HG02642 (cell line): ENCODE data around the gene CAD.
A peak's percentile ranks its signal among the peaks of the same experiment; 100 is the strongest.
"Not testable (repeated sequence)": the region's sequence is repeated elsewhere in the genome, so short reads cannot be mapped to it uniquely, and the experiment has no call there.

Experiments used
- ATAC-seq: cut with Tn5 transposase; IDR thresholded peaks from one replicate; pipeline ENCODE4 v1.9.1; 2021; ENCODE audit warnings: mild to moderate bottlenecking; ENCODE audit not compliant: unreplicated experiment, poor library complexity

CAD gene

GRCh38 chr2:27217173-27218121, at the start of gene CAD:
CAD (plus strand) TSS chr2:27217369; CDS start chr2:27217552, 183 bp downstream.
- ATAC-seq: peak; percentile 90

DNA sequence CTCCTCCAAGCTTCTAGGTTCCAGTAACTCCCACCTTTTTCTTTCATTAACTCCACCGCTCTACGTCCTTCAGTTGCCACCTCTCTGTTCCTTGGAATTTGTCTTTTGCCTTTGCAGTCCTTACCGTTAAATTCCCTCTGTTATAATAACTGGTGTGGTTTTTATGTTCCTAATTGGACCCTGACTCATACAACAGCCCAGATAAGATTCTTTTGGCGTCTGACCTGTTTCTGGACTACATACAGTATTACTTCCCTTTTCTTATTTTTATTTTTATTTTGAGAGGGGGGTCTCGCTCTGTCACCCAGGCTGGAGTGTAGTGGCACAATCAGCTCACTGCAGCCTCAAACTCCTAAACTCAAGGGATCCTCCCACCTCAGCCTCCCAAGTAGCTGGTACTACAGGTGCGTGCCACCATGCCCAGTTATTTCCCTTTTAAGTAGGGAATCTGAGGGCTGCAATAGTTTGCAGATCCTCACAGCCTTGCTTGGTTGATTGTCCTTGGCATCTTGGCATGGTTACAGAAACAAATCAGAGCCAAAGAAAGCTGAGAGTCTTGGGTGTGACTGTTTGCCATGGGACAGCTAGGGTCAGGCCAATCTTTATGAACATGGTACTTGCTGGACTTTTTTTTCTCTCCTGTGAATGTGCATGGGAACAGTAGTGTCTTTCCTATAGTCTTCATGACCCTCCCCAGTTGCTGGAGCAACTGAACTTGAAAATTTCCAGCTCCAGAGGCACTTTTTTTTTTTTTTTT, 46.4 kb upstream of the CAD start:
- no peak for ATAC-seq

DNA sequence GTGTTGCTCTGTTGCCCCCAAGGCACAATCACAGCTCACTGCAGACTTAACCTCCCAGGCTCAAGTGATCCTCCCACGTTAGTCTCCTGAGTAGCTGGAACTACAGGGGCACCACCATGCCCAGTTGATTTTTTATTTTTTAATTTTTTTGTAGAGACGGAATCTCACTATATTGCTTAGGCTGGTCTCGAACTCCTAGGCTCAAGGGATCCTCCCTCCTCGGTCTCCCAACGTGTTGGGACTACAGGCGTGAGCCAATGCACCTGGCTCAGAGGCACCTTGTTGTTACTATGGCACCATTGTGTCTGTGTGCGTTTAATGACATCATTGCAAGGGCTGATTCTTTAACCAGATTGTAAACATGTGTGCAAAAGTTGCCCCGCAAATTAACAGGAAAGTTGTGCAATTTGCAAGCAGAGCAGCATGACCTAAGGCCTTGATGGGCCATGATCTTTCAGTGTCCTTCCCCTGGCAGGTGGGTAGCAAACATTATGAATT, 45.8 kb upstream of the CAD start:
- no peak for ATAC-seq

- ATAC-seq: no peak
These were observed 42.5 kb upstream of the CAD start for GRCh38 chr2:27174638-27175037.

- ATAC-seq: no peak
These were observed 41.8 kb upstream of the CAD start for GRCh38 chr2:27175330-27175729.

DNA sequence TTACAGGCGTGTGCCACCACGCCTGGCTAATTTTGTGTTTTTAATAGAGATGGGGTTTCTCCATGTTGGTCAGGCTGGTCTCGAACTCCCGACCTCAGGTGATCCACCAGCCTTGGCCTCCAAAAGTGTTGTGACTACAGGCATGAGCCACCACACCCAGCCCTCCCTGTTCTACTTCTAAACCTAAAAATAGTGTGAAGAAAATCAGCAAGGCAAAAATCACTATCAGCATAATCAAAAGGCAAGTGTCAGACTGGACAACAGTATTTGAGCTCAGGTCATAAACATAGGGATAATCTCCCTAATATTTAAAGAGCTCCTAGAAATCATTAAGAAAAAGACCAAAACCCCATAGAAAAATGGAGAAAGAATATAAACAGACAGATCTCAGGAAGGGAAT, 41.4 kb upstream of the CAD start:
- ATAC-seq: not testable (repeated sequence)

GRCh38 chr2:27177441-27178351, 39.5 kb upstream of the CAD start:
- ATAC-seq: no peak

- no peak for ATAC-seq
These were observed 38.7 kb upstream of the CAD start for GRCh38 chr2:27178469-27178868.

- ATAC-seq: no peak
These were observed 37.7 kb upstream of the CAD start for GRCh38 chr2:27179344-27180000.

- no peak for ATAC-seq
These were observed 34.8 kb upstream of the CAD start for GRCh38 chr2:27182346-27182745.

- no peak for ATAC-seq
These were observed 33.1 kb upstream of the CAD start for GRCh38 chr2:27184115-27184514.

DNA sequence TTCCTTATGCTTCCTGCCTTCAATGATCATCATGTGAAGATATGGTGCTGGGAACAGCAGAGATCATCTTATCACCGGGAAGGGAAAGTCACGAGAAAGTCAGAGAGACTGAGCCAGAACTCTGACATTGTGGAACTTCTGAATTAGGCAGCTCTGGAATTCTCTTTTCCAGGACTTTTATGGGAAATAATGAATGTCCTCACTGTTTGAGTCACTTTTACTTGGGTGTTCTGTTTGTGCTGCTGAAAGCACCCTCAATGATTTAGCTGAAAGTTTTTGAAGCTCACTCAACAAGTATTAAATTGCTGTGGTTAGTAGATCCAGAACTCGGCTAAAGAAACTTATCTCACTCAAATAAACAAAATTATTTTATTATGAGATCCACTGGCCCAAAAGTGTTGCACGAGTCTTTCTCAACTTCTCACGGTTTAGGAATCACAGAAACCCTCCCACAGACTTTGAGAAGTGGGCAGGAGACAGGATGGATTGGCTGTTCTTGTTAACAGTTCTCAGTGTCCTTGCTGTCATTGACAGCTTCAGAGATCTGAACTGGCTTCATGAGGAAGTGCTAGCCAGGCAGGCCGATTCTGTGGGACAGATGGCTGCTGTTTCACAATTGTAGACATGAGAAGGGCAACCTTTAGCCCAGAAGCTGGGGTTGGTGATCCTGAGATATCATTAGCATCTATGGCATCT, 31.7 kb upstream of the CAD start:
- ATAC-seq: no peak

GRCh38 chr2:27186613-27187345, 30.4 kb upstream of the CAD start:
- no peak for ATAC-seq

DNA sequence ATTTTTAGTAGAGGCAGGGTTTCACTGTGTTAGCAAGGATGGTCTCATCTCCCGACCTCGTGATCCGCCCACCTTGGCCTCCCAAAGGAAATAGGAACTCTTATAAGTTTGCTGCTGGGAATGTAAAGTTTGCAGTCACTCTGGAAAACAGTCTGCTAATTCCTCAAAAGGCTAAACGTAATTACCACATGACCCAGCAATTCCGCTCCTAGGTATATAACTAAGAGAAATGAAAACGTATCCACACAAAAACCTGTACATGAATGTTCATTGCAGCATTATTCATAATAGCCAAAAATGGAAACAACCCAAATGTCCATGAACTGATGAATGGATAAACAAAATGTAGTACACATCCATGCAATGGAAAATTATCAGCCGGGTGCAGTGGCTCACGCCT, 27.2 kb upstream of the CAD start:
- no peak for ATAC-seq

DNA sequence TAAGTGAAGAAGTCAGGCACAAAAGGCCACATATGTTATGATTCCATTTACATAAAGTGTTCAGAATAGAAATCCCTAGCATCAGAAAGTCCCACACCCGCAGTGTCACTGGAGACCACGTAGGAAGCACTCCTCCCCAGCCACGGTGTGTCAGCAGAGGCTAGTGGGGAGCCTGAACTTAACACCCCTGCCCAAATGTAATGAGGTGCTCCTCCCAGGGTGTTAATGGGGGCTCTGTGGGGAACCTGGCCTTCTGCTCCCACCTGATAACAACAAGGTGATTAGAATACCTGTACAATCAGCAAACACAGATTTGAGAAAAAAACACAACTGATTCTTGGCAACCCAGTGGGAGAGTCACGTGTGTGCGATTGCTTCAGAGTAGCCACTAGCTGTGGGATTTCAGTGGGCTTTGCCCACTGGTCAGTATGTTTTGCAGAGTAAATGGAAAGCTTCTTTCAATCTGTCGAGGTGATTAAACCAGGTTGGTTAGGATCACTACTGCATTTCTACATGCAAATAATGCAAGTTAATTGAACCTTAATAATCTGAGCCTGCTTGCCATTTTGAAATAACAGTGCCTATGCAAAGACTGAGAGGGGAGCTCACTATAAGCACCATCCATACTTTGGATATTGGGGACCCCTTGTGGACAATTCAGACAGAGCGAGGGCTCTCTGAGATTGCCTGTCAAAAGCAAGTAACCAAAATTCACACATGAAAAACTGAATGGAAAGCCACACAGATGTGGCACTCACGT, 25.9 kb upstream of the CAD start:
- no peak for ATAC-seq

- no peak for ATAC-seq
These were observed 22.4 kb upstream of the CAD start for GRCh38 chr2:27194538-27195354.

DNA sequence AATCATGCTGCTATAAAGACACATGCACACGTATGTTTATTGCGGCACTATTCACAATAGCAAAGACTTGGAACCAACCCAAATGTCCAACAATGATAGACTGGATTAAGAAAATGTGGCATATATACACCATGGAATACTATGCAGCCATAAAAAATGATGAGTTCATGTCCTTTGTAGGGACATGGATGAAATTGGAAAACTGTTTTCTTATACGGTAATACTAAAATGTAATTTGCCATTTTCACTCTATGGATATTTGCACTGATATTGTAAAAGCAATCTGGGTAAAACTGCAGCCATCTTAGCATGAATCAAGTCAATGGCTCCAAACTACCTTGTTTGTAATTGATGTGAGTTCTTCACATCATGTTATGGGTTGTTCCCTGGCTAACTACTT, 21.4 kb upstream of the CAD start:
- ATAC-seq: not testable (repeated sequence)
